Measurements from ENCODE around the gene PRR5. TPM values are rescaled to one million over a fixed set of nuclear protein-coding genes. Genes with fewer than 3 reads are reported as not detected.

The PRR5 gene
- total and polyA plus RNA-seq, 4 donors, result 11.5 to 49.1 (median 19.3) TPM

DNA sequence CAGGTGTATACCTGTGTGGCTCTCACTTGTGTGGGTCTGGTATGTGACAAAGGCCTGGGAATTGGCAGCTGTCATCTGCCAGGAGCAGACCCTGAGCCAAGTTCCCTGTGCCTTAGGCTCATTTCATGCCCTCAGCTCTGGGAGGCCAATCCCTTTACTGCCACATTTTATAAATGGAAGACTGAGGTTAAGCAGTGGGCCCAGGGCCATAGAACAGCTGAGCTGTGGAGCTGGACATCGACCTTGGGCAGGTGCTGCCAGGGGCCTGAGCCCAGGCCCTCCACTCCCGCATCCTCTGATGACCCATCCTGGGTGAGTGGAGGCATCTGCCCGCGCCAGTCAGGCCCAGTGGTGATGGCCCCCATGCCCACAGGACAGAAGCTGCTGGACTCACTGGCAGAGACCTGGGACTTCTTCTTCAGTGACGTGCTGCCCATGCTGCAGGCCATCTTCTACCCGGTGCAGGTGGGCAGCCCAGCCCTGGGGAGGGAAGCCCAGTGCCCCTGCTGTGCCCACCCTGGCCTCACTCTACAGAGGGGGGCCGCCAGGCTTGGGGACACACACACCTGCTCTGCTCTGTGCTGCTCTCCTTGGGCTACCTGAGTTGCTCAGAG is 29.5 kb downstream of the PRR5 start:
- 85% methylated on average over 7 of the region's 7 CpGs for WGBS
- DNase-seq (ENCODE audit: low spot score), result no peak
- Histone ChIP-seq H3K4me3 (ENCODE audit: low read depth in 1 of 3, low read length in 3 of 3) (no peak overlapping the region), H3K9me3 (ENCODE audit: control insufficient read depth in 4 of 4, low read length in 3 of 4) (no peaks in the 10 kb centered on the region), H3K4me1 (ENCODE audit: control insufficient read depth in 4 of 4, insufficient read depth in 4 of 4, low read length in 3 of 4) (peaks cover 0 to 11% (median 4%) of the 10 kb centered on the region in 4 donors), H3K27me3 (ENCODE audit: control insufficient read depth in 4 of 4, insufficient read depth in 4 of 4, low read length in 3 of 4) (no peaks in the 10 kb centered on the region), H3K9ac (ENCODE audit: low read depth in 1 of 2, low read length in 2 of 2) (no peak overlapping the region), H3K27ac (ENCODE audit: low read depth in 1 of 2, low read length in 2 of 2) (no peak overlapping the region), H3K36me3 (ENCODE audit: control insufficient read depth in 4 of 4, insufficient read depth in 3 of 4, low read depth in 1 of 4, low read length in 3 of 4) (peaks cover 2 to 6% (median 3%) of the 10 kb centered on the region in 4 donors)
- TF ChIP-seq YY1 (IDR thresholded peaks at IDR 0.05), result no peak
- TF ChIP-seq, protein P1, sequence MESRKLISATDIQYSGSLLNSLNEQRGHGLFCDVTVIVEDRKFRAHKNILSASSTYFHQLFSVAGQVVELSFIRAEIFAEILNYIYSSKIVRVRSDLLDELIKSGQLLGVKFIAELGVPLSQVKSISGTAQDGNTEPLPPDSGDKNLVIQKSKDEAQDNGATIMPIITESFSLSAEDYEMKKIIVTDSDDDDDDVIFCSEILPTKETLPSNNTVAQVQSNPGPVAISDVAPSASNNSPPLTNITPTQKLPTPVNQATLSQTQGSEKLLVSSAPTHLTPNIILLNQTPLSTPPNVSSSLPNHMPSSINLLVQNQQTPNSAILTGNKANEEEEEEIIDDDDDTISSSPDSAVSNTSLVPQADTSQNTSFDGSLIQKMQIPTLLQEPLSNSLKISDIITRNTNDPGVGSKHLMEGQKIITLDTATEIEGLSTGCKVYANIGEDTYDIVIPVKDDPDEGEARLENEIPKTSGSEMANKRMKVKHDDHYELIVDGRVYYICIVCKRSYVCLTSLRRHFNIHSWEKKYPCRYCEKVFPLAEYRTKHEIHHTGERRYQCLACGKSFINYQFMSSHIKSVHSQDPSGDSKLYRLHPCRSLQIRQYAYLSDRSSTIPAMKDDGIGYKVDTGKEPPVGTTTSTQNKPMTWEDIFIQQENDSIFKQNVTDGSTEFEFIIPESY (IDR thresholded peaks at IDR 0.05), result no peak
- TF ChIP-seq, protein P2, sequence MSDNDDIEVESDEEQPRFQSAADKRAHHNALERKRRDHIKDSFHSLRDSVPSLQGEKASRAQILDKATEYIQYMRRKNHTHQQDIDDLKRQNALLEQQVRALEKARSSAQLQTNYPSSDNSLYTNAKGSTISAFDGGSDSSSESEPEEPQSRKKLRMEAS (IDR thresholded peaks at IDR 0.05), result no peak
- no peak for TF ChIP-seq SP1 (IDR thresholded peaks at IDR 0.05)
- no peak for TF ChIP-seq NR2F2 (IDR thresholded peaks at IDR 0.05)
- no peak for TF ChIP-seq RAD21 (IDR thresholded peaks at IDR 0.05)
- no peak for TF ChIP-seq TAF1 (conservative IDR thresholded peaks at IDR 0.05)
- no peak for TF ChIP-seq JUND (IDR thresholded peaks at IDR 0.05)
- no peak for TF ChIP-seq FOXA2 (IDR thresholded peaks at IDR 0.05)
- TF ChIP-seq RXRA (IDR thresholded peaks at IDR 0.05), result no peak
- TF ChIP-seq HNF4A (conservative IDR thresholded peaks at IDR 0.05), result no peak
- no peak for TF ChIP-seq HNF4G (IDR thresholded peaks at IDR 0.05)
- TF ChIP-seq, protein P3, sequence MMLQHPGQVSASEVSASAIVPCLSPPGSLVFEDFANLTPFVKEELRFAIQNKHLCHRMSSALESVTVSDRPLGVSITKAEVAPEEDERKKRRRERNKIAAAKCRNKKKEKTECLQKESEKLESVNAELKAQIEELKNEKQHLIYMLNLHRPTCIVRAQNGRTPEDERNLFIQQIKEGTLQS (IDR thresholded peaks at IDR 0.05), result no peak
- TF ChIP-seq, protein P4, sequence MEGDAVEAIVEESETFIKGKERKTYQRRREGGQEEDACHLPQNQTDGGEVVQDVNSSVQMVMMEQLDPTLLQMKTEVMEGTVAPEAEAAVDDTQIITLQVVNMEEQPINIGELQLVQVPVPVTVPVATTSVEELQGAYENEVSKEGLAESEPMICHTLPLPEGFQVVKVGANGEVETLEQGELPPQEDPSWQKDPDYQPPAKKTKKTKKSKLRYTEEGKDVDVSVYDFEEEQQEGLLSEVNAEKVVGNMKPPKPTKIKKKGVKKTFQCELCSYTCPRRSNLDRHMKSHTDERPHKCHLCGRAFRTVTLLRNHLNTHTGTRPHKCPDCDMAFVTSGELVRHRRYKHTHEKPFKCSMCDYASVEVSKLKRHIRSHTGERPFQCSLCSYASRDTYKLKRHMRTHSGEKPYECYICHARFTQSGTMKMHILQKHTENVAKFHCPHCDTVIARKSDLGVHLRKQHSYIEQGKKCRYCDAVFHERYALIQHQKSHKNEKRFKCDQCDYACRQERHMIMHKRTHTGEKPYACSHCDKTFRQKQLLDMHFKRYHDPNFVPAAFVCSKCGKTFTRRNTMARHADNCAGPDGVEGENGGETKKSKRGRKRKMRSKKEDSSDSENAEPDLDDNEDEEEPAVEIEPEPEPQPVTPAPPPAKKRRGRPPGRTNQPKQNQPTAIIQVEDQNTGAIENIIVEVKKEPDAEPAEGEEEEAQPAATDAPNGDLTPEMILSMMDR (IDR thresholded peaks at IDR 0.05; ENCODE audit: low read depth, low read length, missing input control), result no peak

DNA sequence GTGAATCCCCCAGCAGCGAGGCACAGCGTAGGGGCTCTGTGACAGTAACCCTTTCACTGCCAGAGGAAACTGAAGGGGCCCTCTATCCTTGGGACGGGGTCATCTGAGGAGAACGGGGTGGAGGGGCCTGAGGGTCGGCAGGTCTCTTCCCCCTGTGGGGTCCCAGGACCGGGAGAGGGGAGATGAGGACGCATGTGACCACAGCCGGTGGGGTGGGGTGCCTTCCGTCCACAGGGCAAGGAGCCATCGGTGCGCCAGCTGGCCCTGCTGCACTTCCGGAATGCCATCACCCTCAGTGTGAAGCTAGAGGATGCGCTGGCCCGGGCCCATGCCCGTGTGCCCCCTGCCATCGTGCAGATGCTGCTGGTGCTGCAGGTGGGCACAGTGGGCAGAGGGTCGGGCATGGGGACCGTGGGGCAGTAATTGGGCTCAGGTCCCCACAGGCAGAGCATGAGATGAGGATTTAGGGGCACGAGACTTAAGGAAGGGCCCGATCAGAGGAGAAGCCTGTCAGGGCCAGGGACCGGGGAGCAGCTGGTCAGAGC is 30.1 kb downstream of the PRR5 start:
- Histone ChIP-seq H3K27ac (ENCODE audit: low read depth in 1 of 2, low read length in 2 of 2) (no peak overlapping the region), H3K36me3 (ENCODE audit: control insufficient read depth in 4 of 4, insufficient read depth in 3 of 4, low read depth in 1 of 4, low read length in 3 of 4) (peaks cover 2 to 6% (median 3%) of the 10 kb centered on the region in 4 donors), H3K9me3 (ENCODE audit: control insufficient read depth in 4 of 4, low read length in 3 of 4) (no peaks in the 10 kb centered on the region), H3K4me3 (ENCODE audit: low read depth in 1 of 3, low read length in 3 of 3) (no peak overlapping the region), H3K27me3 (ENCODE audit: control insufficient read depth in 4 of 4, insufficient read depth in 4 of 4, low read length in 3 of 4) (no peaks in the 10 kb centered on the region), H3K4me1 (ENCODE audit: control insufficient read depth in 4 of 4, insufficient read depth in 4 of 4, low read length in 3 of 4) (peaks cover 0 to 11% (median 4%) of the 10 kb centered on the region in 4 donors), H3K9ac (ENCODE audit: low read depth in 1 of 2, low read length in 2 of 2) (no peak overlapping the region)
- whole genome bisulfite sequencing, result 92% methylated on average over 21 of the region's 21 CpGs
- DNase-seq (ENCODE audit: low spot score), result no peak
- TF ChIP-seq SP1 (IDR thresholded peaks at IDR 0.05) (no peak), FOXA2 (IDR thresholded peaks at IDR 0.05) (no peak), TAF1 (conservative IDR thresholded peaks at IDR 0.05) (no peak)
